GM19025 (cell line): Measurements from ENCODE around the gene LINGO1.

Experiments used
- ATAC-seq: cut with Tn5 transposase; IDR thresholded peaks from one replicate; pipeline ENCODE4 v1.9.1; 2021; ENCODE audit warnings: mild to moderate bottlenecking, low read depth, moderate library complexity; ENCODE audit not compliant: unreplicated experiment

LINGO1 gene

DNA sequence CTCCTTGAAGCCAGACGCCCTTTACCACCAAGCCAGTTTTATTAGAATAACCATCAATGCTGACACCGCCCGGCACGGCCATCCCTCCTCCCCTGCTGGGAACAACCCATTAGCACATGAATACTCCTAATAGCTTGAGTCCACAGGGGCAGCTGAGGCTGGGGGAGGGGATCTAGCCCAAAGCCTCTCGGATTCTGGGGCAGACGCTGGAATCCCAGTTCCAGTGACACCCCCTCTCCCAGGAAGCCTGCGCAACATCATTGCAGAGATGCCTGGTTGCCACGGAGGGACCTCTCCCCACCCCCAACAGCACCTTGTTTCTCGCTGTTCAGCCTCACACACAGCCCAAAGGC is 1.2 kb upstream of the LINGO1 start:
- ATAC-seq, result no peak

DNA sequence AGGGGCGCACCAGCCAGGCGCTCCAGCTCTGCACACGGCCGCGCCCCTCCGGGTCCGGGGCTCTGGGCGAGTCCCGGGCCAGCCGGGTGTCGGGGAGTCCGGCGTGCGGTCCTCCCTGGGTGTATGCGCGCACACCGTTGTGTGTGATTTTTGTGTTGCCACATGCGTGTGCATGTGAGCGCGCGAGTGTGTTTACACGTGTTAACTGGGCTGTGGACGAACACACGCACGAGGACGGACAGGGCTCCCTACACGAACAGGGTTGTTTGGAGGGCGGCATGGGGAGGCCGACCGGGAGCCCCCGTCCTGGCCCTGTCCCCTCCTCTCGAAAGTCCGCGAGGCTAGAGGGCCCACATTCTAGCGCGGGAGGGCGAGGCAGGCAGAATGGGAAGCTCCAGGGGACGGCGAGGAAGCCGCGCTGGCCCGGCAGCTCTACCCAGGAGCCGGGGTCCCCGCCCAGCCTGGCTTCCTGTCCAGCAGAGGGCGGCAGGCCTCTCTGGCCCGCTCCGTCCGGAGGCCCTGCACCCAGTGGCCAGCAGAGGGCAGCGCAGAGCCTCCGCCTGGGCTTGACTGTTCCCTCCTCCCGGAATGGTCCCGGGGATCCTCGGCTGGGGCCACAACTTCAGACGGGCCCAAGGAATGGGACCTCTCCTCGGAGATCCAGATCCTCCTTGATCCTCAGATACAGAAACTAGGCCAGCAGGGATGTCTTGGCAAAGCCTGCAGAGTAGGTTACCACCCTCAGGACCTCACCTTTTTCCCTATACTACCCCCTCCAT is 611 bp upstream of the LINGO1 start:
- no peak for ATAC-seq

DNA sequence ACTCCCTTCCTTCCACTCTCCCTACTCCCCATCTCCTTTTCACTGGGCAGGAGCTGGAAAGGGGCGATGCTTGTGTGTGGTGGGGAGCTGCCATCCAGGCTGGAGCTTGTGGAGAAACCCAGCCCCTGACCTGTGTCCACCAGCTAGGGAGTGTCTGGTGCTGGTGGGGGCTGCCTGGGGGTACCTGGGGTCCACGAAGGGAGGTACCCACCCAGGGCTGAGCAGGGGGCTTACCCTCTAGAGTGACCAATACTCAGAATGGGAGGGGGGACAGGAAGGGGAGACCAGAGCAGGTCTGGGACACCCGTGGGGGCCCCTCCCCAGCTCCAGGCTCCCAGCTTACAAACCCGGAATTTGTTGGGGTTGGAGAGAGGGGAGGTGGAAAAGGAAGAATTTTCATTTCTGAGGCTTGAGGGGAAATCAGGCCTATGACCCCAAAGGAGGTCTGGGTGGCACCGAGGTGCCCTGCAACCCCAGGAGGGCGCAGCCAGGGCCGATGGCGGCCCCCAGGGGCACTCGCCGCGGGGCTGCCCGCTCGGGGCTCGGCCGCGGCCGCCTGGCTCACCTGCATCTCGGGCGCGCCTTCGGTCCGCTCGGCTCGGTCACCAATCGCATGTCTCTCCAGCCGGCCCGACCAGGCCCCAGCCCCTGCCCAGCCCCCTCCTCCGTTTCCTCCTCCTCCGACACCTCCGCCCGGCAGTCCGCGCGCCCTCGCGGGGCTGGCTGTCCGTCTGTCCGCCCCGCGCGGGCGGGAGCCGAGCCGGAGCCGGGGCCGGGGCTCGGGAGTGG is 773 bp downstream of the LINGO1 start:
- ATAC-seq, result no peak

DNA sequence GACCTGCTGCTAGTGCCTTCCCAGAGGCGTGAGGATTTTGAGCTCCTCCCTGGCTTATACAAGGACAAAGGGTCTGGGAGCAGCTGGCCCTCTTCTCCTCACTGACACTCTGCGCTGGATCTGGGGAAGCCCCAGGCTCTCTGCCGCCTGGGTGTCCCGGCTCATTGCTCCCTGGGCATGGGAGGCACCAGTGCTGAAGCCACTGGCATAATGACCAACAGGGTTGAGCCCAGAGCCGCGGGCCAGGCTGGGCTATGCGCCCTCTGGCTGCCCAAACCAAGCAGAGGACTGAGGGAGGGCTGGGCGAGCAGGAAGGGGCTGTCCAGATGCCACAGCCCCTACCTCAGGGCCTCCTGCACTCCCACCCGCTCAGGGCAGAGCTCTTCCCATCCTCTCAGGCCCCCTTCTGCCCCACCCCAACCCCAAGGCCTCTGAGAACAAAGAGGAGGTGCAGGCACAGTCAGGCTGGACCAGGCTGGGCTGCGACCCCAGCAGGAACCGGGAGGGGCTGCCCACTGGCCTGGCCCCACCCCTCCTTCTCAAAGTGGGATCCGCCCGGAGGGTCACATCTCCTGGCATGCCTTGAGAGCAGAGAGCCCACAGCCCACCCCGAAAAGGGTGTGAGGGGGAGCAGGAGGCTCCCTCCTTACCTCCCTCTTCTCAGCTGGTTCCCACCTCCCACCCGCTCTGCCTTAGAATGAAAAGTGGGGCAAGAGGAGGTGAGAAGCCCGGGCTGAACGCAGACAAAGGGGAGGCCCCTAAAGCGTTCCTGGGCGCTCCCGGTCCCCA is 1.6 kb downstream of the LINGO1 start:
- no peak for ATAC-seq

DNA sequence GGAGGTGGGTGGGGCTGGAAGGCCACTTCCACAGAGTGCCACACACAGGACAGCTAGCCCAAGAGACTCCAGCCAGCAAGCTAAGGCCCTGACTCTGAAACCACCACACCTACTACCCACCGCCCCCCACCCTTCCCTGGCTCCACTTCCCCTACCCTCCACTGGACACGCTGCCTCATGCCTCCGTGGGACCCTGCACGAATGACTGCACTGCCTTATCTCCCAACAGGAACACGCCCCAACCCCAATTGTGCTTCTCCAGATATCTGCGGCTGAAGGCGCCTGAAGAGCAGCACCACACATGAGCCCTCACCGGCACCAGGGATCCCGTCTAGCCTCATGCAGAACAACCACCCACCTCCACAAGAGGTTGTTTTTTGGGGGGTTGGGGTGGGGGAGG is 2.7 kb downstream of the LINGO1 start:
- ATAC-seq, result no peak

DNA sequence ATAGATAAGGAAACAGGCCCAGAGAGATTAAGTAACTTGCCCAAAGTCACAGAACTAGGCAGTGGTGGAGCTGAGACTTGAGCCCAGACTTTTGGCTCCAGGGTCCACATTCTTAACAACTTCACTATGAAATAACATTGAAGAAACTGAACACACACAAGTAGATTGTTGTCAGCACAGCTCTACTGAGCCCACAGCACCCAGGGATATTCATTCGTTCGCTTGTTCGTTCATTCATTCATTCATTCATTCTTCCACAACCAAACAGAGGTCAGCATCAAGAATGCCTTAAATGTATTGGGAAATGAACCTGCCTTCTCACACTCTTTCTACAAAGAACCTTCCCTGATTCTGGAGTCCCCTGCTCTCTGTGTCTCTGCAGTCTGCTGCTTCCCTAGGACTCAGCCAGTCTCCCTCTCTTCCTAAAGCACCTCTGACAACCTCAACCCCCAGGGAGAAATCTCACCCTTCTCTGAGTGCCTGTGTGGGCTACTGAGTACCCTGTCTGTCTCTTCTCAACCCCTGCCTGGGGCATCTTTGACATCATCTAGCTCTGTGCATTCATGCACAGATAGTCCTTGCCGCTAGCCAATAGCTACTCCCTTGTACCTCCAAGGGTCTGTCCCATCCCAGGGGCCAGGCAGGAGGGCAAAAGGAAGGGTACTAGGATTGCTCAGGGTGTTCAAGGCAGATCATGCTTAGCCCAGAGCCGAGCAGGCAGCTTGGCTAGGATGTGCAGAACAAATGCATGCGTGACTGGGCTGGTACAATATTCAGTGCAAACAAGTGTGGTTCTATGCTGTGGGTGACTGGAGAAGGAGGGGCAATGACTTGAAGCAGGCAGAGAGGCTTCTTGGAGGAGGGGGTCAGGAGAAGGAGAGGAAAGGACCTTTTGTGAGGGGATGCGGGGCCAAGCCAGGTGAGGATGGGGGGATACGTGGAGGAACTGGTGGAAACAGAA is 3.4 kb downstream of the LINGO1 start:
- ATAC-seq, result no peak

DNA sequence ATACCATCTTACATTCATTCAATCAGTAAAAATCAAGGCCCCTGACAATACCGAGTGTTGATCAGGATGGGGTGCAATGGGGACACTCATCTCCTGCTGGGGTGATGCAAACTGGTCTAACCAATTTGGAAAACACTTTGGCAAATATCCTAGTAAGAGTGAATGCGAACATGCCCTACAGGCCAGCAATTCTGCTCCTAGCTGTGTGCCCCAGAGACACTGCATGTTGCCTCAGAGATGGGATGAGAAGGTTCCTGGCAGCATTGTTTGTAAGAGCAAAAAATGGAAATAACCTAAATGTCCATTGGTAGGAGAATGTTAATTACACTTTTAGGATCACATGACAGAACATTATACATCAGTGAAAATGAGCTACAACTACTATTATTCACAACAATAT is 4.7 kb downstream of the LINGO1 start:
- ATAC-seq, result no peak

DNA sequence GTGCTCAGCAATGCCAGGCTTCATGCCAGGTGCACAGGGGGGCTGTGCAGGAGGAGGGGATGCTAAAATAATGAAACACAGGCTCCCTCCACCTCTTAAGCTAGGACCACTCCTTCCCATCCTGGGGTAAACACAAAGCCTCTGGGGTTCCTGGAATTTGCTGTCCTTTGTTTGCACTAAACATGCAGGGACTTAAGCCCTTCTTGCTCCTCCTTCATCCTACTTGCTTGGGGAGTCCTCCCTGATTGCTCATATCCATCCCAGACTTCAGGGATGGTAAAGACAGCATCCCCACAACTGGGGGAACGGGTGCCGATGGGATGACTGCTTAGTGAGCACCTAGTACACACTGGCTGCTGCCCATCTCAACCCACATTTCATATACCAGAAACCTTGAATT is 5.1 kb downstream of the LINGO1 start:
- no peak for ATAC-seq

DNA sequence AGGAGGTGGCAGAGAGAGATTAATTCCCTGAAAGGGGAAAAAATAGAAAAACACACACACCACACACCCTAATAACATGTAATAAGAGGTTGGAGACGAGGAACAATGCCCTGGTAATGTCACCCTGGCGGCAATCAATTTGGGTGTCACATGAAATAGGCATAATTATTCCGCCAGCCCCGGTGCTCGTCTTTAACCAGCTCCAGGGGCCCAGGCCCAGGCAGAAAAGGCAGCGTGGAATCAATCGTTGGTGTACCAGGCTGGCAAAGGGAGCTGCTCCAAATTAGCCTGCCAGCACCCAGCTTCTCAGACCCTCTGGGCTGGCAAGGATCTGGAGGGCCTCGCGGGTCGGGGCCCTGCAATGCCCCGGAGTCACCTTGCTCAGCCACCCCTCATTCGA is 5.6 kb downstream of the LINGO1 start:
- no peak for ATAC-seq

DNA sequence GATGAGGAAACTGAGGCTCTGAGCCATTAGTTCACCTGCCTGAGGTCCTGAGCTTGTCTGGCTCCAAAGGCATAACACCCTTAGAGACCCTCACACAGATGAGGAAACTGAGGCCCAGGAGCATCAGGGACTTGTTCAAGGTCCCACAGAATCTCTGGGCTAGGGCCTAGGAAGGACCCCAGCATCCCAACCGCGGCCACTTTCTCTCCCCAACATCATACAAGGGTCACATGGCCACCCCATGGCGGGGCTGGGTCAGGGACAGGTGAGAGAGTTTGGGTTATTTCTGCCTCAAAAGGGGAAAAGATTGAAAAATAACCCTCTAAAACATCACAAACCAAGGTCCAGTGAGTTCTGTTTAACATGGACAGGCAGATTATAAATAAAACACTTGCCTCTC is 6.7 kb downstream of the LINGO1 start:
- ATAC-seq, result no peak

DNA sequence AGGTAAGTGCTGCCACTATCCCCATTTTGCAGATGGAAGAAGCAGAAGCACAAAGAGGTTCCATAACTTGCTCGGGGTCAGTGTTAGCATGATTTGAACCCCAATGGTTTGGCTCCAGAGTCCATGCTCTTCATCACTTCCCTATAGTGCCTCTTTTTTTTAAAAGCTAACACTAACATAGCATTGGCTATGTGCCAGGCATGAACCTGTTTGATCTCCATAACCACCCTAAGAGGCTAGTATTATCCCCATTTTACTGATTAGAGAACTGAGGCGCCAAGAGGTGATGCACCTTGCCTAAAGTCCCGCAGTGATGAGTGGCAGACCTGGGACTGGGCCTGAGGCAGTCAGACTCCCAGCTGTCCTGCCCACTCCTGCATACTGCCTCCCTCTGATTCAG is 7.3 kb downstream of the LINGO1 start:
- no peak for ATAC-seq

DNA sequence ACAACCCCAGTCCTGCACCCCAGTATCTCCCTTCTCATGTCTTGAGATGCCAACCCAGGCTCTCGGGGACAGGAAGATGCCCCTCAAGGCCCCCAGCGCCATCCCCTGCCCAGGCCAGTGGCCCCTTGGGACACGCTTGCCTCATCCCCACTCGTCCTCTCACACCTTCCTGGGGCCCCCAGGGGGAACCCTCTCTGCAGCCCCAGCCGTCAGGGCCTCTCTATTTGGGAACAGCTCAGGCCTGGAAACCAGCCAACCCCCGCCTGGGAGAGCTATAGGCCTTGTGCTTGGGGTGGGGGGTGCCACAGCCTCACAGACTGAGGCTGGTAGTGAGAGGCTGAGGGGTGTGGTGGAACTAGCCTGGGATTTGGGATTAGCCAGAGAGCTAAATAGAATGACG is 7.8 kb downstream of the LINGO1 start:
- ATAC-seq, result no peak

DNA sequence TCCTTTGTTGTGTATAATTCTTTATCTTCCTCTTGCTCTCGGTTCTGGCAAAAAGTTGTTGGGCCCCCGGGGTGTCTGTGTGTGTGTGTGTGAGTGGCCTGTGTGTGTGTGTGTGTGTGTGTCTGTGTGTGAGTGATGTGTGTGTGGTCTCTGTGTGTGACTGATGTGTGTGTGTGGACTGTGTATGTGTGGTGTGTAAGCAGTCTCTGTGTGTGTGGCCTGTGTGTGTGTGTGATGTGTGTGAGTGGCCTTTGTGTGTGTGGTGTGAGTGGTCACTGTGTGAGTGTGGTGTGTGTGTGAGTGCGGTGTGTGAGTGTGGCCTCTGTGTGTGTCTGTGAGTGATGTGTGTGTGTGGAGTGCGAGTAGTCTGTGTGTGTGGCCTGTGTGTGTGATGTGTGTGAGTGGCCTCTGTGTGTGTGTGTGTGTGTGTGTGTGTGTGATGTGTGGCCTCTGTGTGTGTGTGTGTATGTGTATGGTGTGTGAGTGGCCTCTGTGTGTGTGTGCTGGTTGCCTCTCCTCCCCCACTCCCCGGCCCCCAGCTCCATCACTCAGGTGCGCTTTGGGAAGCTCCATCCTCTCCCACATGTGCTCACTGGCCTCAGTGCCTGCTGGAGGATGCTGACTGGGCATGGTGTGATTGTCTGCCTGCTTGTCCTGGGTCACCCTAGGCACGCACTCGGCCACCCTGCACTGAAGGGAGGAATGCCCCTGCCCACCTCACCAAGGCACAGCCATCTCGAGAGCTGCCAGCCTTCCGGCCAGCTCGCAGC is 8.8 kb downstream of the LINGO1 start:
- no peak for ATAC-seq

DNA sequence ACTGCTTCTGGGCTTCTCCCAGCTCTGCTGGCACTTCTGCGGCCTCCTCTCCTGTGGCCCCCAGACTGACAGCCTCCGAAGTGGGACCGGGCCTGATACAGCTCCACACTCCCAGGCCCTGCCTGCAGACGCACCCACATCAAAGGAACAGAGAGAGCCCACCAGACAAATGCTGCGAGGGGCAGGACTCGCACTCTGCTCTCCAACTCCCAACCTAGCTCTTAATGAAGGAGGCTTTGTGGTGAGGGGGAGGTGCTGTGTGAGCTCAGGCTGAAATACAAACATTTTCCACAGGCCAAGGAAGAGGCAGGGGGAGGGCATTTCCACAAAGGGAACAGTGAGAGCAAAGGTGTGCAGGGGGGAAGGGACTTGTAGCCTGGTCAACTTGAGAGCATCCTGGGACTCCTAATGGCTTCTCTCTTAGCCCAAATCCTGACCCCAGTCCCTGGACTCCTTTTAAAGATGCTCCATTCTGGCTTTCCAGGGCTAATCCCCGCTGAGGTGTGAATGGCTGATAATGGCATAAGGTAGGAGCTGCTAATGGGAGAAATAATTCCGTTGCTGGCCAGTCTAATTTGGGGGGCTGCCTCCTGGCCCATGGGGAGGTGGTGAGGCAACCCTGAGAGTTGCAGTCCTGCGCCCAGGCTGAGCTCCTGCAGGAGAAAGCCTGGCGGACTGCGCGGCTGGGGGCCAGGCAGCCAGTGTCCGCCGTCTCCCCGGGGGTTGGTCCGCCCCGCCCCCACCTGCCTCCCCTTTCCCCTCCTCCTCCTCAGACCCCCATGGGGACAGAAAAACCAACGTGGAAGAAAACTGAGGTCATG is 9.6 kb downstream of the LINGO1 start:
- no peak for ATAC-seq

DNA sequence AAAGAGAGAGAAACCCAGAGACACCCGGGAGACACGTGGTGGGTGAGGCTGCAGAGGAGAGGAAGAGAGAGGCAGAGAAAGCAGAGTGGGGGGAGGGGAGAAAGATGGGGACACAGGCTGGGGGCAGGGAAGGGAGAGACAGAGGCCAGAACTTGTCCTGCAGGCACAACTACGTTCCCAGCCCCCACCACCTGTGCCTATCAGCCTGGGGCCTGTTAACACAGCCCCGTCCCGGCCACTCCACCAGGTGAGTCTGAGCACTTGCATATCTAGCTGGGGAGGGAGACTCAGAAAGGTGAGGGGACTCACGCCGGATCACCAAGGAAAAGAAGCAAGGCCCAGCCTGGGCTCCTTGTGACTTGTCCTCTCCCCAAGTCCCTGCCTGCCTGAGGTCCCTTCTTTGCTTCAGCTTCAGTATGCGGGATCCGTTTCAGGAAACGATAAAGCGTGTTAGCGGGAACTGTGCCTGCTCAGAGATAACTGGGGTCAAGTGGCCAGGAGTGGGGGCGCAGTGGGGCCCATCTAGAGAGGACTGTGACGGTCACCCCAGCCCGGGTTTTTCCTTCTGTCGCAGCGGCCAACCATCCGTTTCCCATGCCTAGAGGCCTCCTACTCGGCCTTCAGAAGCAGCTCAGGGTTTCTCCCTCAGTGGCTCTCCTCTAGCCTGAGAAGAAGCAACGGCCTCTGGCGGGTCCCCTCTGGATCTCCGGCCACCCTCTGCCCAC is 10.3 kb downstream of the LINGO1 start:
- ATAC-seq, result no peak

DNA sequence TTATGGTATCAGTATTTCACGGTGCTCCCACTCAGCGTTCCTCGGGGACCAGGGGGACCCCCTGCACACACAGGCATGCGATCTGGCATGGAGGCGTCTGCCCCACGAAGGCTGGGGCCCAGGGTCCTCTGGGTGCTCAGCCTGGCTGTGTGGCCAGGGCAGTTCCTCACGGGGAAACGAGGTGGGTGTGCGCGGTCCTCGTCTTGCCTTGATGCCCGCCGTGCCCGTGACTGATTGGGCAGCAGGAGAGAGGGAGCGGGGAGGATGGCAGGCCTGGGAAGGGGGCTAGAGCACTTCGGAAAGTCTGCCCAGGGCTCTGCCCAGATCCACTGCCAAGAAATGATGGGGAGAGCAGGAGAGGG is 10.9 kb downstream of the LINGO1 start:
- ATAC-seq, result no peak

DNA sequence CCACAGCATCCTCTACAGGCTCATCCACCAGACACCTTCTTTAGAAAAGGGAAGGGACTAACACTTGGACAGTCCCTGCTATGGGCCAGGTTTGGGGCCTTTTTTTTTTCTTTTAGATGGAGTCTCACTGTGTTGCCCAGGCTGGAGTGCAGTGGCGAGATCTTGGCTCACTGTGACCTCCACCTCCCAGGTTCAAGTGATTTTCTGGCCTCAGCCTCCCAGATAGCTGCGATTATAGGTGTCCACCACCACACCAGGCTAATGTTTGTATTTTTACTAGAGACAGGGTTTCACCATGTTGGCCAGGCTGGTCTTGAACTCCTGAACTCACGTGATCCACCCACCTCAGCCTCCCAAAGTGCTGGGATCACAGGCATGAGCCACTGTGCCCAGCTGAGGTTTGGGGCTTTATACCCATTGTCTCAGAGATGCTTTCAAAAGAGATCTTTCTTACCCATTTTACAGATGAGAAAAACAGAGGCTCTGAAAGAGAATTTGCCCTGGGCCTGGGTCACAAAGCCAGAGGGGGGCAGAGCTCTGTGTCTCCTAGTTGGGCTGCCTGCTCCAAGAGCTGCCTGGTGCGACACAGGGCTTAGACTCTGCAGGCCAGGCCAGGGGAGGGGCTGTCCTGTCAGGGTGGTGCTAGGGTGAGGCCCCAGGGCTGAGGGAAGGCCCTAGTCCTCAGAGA is 11.6 kb downstream of the LINGO1 start:
- no peak for ATAC-seq

DNA sequence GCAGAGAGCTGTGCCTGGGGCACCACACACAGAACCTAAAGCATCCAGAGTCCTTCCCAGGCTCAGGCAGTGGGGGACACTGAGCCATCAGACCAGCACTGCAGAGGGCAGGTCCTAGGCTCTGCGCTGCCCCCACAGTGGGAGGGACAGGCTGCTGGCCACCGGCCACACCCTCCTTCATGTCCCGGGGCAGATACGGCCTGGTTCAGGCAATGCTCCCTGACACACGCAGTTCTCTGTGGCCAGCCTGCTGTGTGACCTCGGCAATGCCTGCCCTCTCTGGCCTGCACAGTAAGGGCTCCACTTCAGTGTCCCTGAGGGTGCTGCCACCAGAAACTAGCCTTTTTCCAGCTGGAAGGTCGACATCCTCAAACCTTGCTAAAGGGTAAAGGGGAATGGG is 12.4 kb downstream of the LINGO1 start:
- ATAC-seq, result no peak
